ENCODE data around the gene NAXE.

NAXE gene

GRCh38 chr1:156643778-156644092 is 52.2 kb downstream of the NAXE start:
- no peak for TF ChIP-seq CTCF (IDR thresholded peaks at IDR 0.05)
- TF ChIP-seq ZFX (IDR thresholded peaks at IDR 0.05; ENCODE audit: borderline replicate concordance): no peak
- H3K27ac ChIP-seq: no peak overlapping the region

All from 22Rv1 (cell line).